Activated CD4-positive, CD25-positive, alpha-beta regulatory T cell treated with anti-CD3 and anti-CD28 coated beads, Interleukin-2, amount 50 U/mL, for 24 hours (primary cell): ENCODE measurements around the gene CASD1.
A peak's percentile ranks its signal among the peaks of the same experiment; 100 is the strongest.

Experiments used
- ATAC-seq, 2 donors: fragments of 150-1000 bp; cut with Tn5 transposase; one replicate each; pipeline ENCODE4 v1.10.0; 2021; ENCODE audit warnings: mild to moderate bottlenecking in 1 of 2, moderate library complexity in 1 of 2

Gene CASD1

GRCh38 chr7:94509264-94509886 lies at the start of gene CASD1:
CASD1 (plus strand) TSS chr7:94509809; CDS start chr7:94510085, 276 bp downstream.
- peak; percentile 71 to 75 for ATAC-seq

- no peak for ATAC-seq
These were observed 43.1 kb upstream of the CASD1 start for GRCh38 chr7:94466516-94466915.

GRCh38 chr7:94471604-94472003 lies 38.0 kb upstream of the CASD1 start:
- ATAC-seq = no peak

- ATAC-seq = no peak
These were observed 37.0 kb upstream of the CASD1 start for GRCh38 chr7:94472608-94473007.

- ATAC-seq = no peak
These were observed 33.3 kb upstream of the CASD1 start for GRCh38 chr7:94476251-94476840.

- ATAC-seq = no peak
These were observed 31.7 kb upstream of the CASD1 start for GRCh38 chr7:94477878-94478277.

- no peak for ATAC-seq
These were observed 30.9 kb upstream of the CASD1 start for GRCh38 chr7:94478648-94479214.

- ATAC-seq = no peak
These were observed 28.3 kb upstream of the CASD1 start for GRCh38 chr7:94481279-94481678.

- no peak for ATAC-seq
These were observed 26.8 kb upstream of the CASD1 start for GRCh38 chr7:94482796-94483195.

- no peak for ATAC-seq
These were observed 25.8 kb upstream of the CASD1 start for GRCh38 chr7:94483843-94484242.

- ATAC-seq = no peak
These were observed 23.4 kb upstream of the CASD1 start for GRCh38 chr7:94486216-94486615.

GRCh38 chr7:94491410-94491809 lies 18.2 kb upstream of the CASD1 start:
- ATAC-seq = no peak

GRCh38 chr7:94492601-94493000 lies 17.0 kb upstream of the CASD1 start:
- peak; percentile 73 to 77 for ATAC-seq

GRCh38 chr7:94497874-94498670 lies 11.5 kb upstream of the CASD1 start:
- no peak for ATAC-seq

GRCh38 chr7:94498918-94499317 lies 10.7 kb upstream of the CASD1 start:
- no peak for ATAC-seq

- ATAC-seq = no peak
These were observed 2.1 kb upstream of the CASD1 start for GRCh38 chr7:94507462-94507861.

GRCh38 chr7:94507962-94508361 lies 1.6 kb upstream of the CASD1 start:
- no peak for ATAC-seq

GRCh38 chr7:94509887-94510581 lies 425 bp downstream of the CASD1 start:
- peak; percentile 71 for ATAC-seq

GRCh38 chr7:94510582-94511496 lies 1.2 kb downstream of the CASD1 start:
- ATAC-seq = peak; percentile 1 to 4

- ATAC-seq = no peak
These were observed 2.1 kb downstream of the CASD1 start for GRCh38 chr7:94511718-94512117.

GRCh38 chr7:94512735-94513564 lies 3.3 kb downstream of the CASD1 start:
- ATAC-seq = no peak
